CD4-positive, CD25-positive, alpha-beta regulatory T cell (primary cell): ENCODE measurements around the gene NSD1. TPM values are rescaled to one million over a fixed set of nuclear protein-coding genes. Genes with fewer than 3 reads are reported as not detected.
"Not testable (repeated sequence)": the region's sequence is repeated elsewhere in the genome, so short reads cannot be mapped to it uniquely, and the experiment has no call there.

Source experiments
- ATAC-seq, 2 donors: fragments of 150-1000 bp; cut with Tn5 transposase; one replicate each; pipeline ENCODE4 v1.10.0; 2021; ENCODE audit warnings: low read depth in 2 of 2, moderate number of reproducible peaks in 2 of 2, moderate library complexity in 1 of 2
- DNase-seq, 3 donors: peaks; one replicate each; pipeline versions ENCODE4 v3.0.0 to v3.0.0-alpha.2; 2012 to 2022; ENCODE audit warnings: mixed read lengths in 1 of 3
- H3K27ac ChIP-seq: one replicate; pipeline ENCODE4 v1.7.0; 2013; ENCODE audit warnings: mild to moderate bottlenecking, low read length; ENCODE audit not compliant: insufficient read depth, poor library complexity, severe bottlenecking
- H3K27me3 ChIP-seq: one replicate; pipeline ENCODE4 v1.7.0; 2013; ENCODE audit warnings: low read length; ENCODE audit not compliant: control insufficient read depth, insufficient read depth
- H3K36me3 ChIP-seq: one replicate; pipeline ENCODE4 v1.7.0; 2013; ENCODE audit warnings: mild to moderate bottlenecking, low read length, moderate library complexity; ENCODE audit not compliant: control insufficient read depth, insufficient read depth
- H3K4me1 ChIP-seq: 2 replicates; pipeline ENCODE4 v1.7.0; 2013; ENCODE audit warnings: mild to moderate bottlenecking, low read length; ENCODE audit not compliant: insufficient read depth, control insufficient read depth, poor library complexity, severe bottlenecking
- H3K4me3 ChIP-seq: one replicate; pipeline ENCODE4 v1.7.0; 2013; ENCODE audit warnings: low read depth, mild to moderate bottlenecking, low read length, moderate library complexity
- H3K9me3 ChIP-seq, 2 experiments: 1 replicate in 1 of 2; 2 replicates in 1 of 2; pipeline ENCODE4 v1.7.0; 2013; ENCODE audit warnings: low read length in 2 of 2, mild to moderate bottlenecking in 1 of 2, moderate library complexity in 1 of 2; ENCODE audit not compliant: control insufficient read depth in 2 of 2
- H3K27ac Mint-ChIP-seq, 3 donors: one replicate each; pipeline ENCODE4 v1.8.0; 2020 to 2022; ENCODE audit warnings: mild to moderate bottlenecking in 3 of 3, mixed read lengths in 3 of 3, moderate library complexity in 2 of 3
- H3K27me3 Mint-ChIP-seq: one replicate; pipeline ENCODE4 v1.8.0; 2022; ENCODE audit warnings: mild to moderate bottlenecking, mixed read lengths
- H3K36me3 Mint-ChIP-seq: one replicate; pipeline ENCODE4 v1.8.0; 2020; ENCODE audit warnings: mixed read lengths
- H3K4me1 Mint-ChIP-seq, 4 donors: one replicate each; pipeline ENCODE4 v1.8.0; 2020 to 2022; ENCODE audit warnings: mixed read lengths in 4 of 4, mild to moderate bottlenecking in 1 of 4
- H3K4me3 Mint-ChIP-seq, 4 donors: one replicate each; pipeline ENCODE4 v1.8.0; 2020 to 2022; ENCODE audit warnings: mild to moderate bottlenecking in 4 of 4, mixed read lengths in 4 of 4, moderate library complexity in 3 of 4
- H3K9me3 Mint-ChIP-seq, 7 donors: one replicate each; pipeline ENCODE4 v1.8.0; 2020 to 2022; ENCODE audit warnings: mixed read lengths in 7 of 7, mild to moderate bottlenecking in 3 of 7, moderate library complexity in 2 of 7
- polyA plus RNA-seq, 4 donors: library from polyadenylated mRNA; unstranded; fragments of 300-500 nt; fragmentation: Illumina TruSeq; gene quantifications; one replicate each; pipeline ENCODE4 v1.2.3, GENCODE V29; 2021
- total RNA-seq: library from RNA; stranded (reverse); gene quantifications from one replicate; pipeline ENCODE4 v1.2.3, GENCODE V29; 2022

Gene NSD1
- total and polyA plus RNA-seq, 5 donors from 2014 or later = 25.9 to 125 (median 41.3) TPM

- H3K4me3 Mint-ChIP-seq, DNase-seq, H3K4me3 ChIP-seq, H3K9me3 Mint-ChIP-seq, ATAC-seq, H3K9me3 ChIP-seq, H3K36me3 ChIP-seq, H3K27ac ChIP-seq, H3K27me3 ChIP-seq, H3K36me3 Mint-ChIP-seq, H3K4me1 ChIP-seq, H3K27me3 Mint-ChIP-seq, H3K27ac Mint-ChIP-seq: not testable (repeated sequence)
- peaks cover 14 to 49% (median 26%) of the 10 kb centered on the region in 4 donors for H3K4me1 Mint-ChIP-seq
These were observed 44.4 kb downstream of the NSD1 start for GRCh38 chr5:177177847-177178437.

GRCh38 chr5:177178733-177179304, 45.2 kb downstream of the NSD1 start:
- no peaks in the 10 kb centered on the region for H3K27me3 Mint-ChIP-seq
- no peak for ATAC-seq
- H3K4me1 Mint-ChIP-seq = peaks cover 17 to 50% (median 28%) of the 10 kb centered on the region in 4 donors
- Histone ChIP-seq H3K27ac (no peak overlapping the region), H3K36me3 (peaks cover 4% of the 10 kb centered on the region), H3K4me1 (peaks cover 3% of the 10 kb centered on the region), H3K27me3 (no peaks in the 10 kb centered on the region), H3K9me3 (no peaks in the 10 kb centered on the region), H3K4me3 (no peak overlapping the region)
- no peak for DNase-seq
- H3K27ac Mint-ChIP-seq = peak overlapping the region; percentile 9 to 55 (median 12)
- H3K4me3 Mint-ChIP-seq = no peak overlapping the region
- peaks cover 4% of the 10 kb centered on the region for H3K36me3 Mint-ChIP-seq
- H3K9me3 Mint-ChIP-seq = no peaks in the 10 kb centered on the region

- peaks cover 3% of the 10 kb centered on the region for H3K36me3 Mint-ChIP-seq
- H3K4me3 ChIP-seq = no peak overlapping the region
- H3K27ac ChIP-seq = no peak overlapping the region
- H3K9me3 Mint-ChIP-seq = no peaks in the 10 kb centered on the region
- no peaks in the 10 kb centered on the region for H3K27me3 ChIP-seq
- H3K4me1 Mint-ChIP-seq = peaks cover 21 to 52% (median 32%) of the 10 kb centered on the region in 4 donors
- H3K27ac Mint-ChIP-seq = peak overlapping the region; percentile 9 to 55 (median 12)
- peaks cover 3% of the 10 kb centered on the region for H3K4me1 ChIP-seq
- no peaks in the 10 kb centered on the region for H3K27me3 Mint-ChIP-seq
- no peaks in the 10 kb centered on the region for H3K9me3 ChIP-seq
- ATAC-seq (no peak), DNase-seq (no peak)
- H3K4me3 Mint-ChIP-seq = peak overlapping the region in 1 of 4 donors; percentile 27
- H3K36me3 ChIP-seq = peaks cover 4% of the 10 kb centered on the region
These were observed 45.9 kb downstream of the NSD1 start for GRCh38 chr5:177179431-177179830.

GRCh38 chr5:177183142-177183541, 49.6 kb downstream of the NSD1 start:
- Histone ChIP-seq H3K27ac (no peak overlapping the region), H3K4me1 (no peaks in the 10 kb centered on the region), H3K9me3 (no peaks in the 10 kb centered on the region), H3K4me3 (no peak overlapping the region), H3K36me3 (peaks cover 8% of the 10 kb centered on the region), H3K27me3 (no peaks in the 10 kb centered on the region)
- no peak for ATAC-seq
- Mint-ChIP-seq H3K27me3 (no peaks in the 10 kb centered on the region), H3K9me3 (no peaks in the 10 kb centered on the region), H3K36me3 (peaks cover 3% of the 10 kb centered on the region), H3K4me1 (peaks cover 22 to 54% (median 38%) of the 10 kb centered on the region in 4 donors), H3K27ac (no peak overlapping the region), H3K4me3 (no peak overlapping the region)
- no peak for DNase-seq

GRCh38 chr5:177183766-177184360, 50.3 kb downstream of the NSD1 start:
- Histone ChIP-seq H3K9me3 (no peaks in the 10 kb centered on the region), H3K27ac (no peak overlapping the region), H3K27me3 (no peaks in the 10 kb centered on the region), H3K4me1 (no peaks in the 10 kb centered on the region), H3K4me3 (no peak overlapping the region), H3K36me3 (peaks cover 11% of the 10 kb centered on the region)
- H3K27me3 Mint-ChIP-seq = no peaks in the 10 kb centered on the region
- H3K27ac Mint-ChIP-seq = peak overlapping the region; percentile 33 to 78 (median 34)
- no peak overlapping the region for H3K4me3 Mint-ChIP-seq
- peaks cover 22 to 57% (median 39%) of the 10 kb centered on the region in 4 donors for H3K4me1 Mint-ChIP-seq
- no peaks in the 10 kb centered on the region for H3K9me3 Mint-ChIP-seq
- ATAC-seq (no peak), DNase-seq (no peak)
- peaks cover 3% of the 10 kb centered on the region for H3K36me3 Mint-ChIP-seq

GRCh38 chr5:177185993-177186392, 52.4 kb downstream of the NSD1 start:
- Mint-ChIP-seq H3K27ac (peak overlapping the region in 1 of 3 donors; percentile 31), H3K36me3 (peaks cover 2% of the 10 kb centered on the region), H3K27me3 (no peaks in the 10 kb centered on the region), H3K4me1 (peaks cover 24 to 54% (median 38%) of the 10 kb centered on the region in 4 donors), H3K9me3 (no peaks in the 10 kb centered on the region), H3K4me3 (no peak overlapping the region)
- no peaks in the 10 kb centered on the region for H3K27me3 ChIP-seq
- DNase-seq (no peak), ATAC-seq (no peak)
- no peak overlapping the region for H3K4me3 ChIP-seq
- H3K36me3 ChIP-seq = peaks cover 11% of the 10 kb centered on the region
- H3K4me1 ChIP-seq = no peaks in the 10 kb centered on the region
- no peaks in the 10 kb centered on the region for H3K9me3 ChIP-seq
- no peak overlapping the region for H3K27ac ChIP-seq

- Mint-ChIP-seq H3K27me3 (no peaks in the 10 kb centered on the region), H3K9me3 (no peaks in the 10 kb centered on the region), H3K36me3 (peaks cover 3% of the 10 kb centered on the region), H3K4me3 (peak overlapping the region in 1 of 4 donors; percentile 35), H3K4me1 (peaks cover 29 to 49% (median 39%) of the 10 kb centered on the region in 4 donors), H3K27ac (peak overlapping the region in 2 of 3 donors; percentile 7 to 17)
- ATAC-seq (no peak), DNase-seq (no peak)
- H3K27me3 ChIP-seq = no peaks in the 10 kb centered on the region
- no peaks in the 10 kb centered on the region for H3K4me1 ChIP-seq
- no peak overlapping the region for H3K27ac ChIP-seq
- no peaks in the 10 kb centered on the region for H3K9me3 ChIP-seq
- peaks cover 11% of the 10 kb centered on the region for H3K36me3 ChIP-seq
- no peak overlapping the region for H3K4me3 ChIP-seq
These were observed 53.1 kb downstream of the NSD1 start for GRCh38 chr5:177186645-177187044.
